H9 (cell line): ENCODE data around the gene PLEKHM3. TPM values are rescaled to one million over a fixed set of nuclear protein-coding genes. Genes with fewer than 3 reads are reported as not detected.

Experiments used
- DNase-seq: peaks from one replicate; pipeline ENCODE4 v3.0.0-alpha.2; 2017
- H2AFZ ChIP-seq: one replicate; pipeline ENCODE4 v1.6.1; 2013; ENCODE audit warnings: mild to moderate bottlenecking, low read length, control low read depth, moderate library complexity
- H2AK5ac ChIP-seq: 2 replicates; pipeline ENCODE4 v1.6.1; 2013; ENCODE audit warnings: low read length, control low read depth, mixed read lengths; ENCODE audit not compliant: insufficient read length
- H2BK120ac ChIP-seq: one replicate; pipeline ENCODE4 v1.6.1; 2013; ENCODE audit warnings: low read depth, mild to moderate bottlenecking, low read length, control low read depth, inconsistent platforms; ENCODE audit not compliant: poor library complexity, severe bottlenecking
- H2BK12ac ChIP-seq: 2 replicates; pipeline ENCODE4 v1.6.1; 2013; ENCODE audit warnings: low read length, control low read depth, mixed read lengths, low read depth; ENCODE audit not compliant: insufficient read length
- H2BK15ac ChIP-seq: 2 replicates; pipeline ENCODE4 v1.6.1; 2013; ENCODE audit warnings: low read depth, low read length, control low read depth
- H2BK20ac ChIP-seq: one replicate; pipeline ENCODE4 v1.6.1; 2013; ENCODE audit warnings: low read depth, mild to moderate bottlenecking, low read length, control low read depth, inconsistent platforms; ENCODE audit not compliant: poor library complexity, severe bottlenecking
- H2BK5ac ChIP-seq: 2 replicates; pipeline ENCODE4 v1.6.1; 2013; ENCODE audit warnings: low read length, control low read depth, mixed read lengths; ENCODE audit not compliant: insufficient read length
- H3K14ac ChIP-seq: 2 replicates; pipeline ENCODE4 v1.6.1; 2013; ENCODE audit warnings: low read length, control low read depth; ENCODE audit not compliant: insufficient read depth
- H3K18ac ChIP-seq: 2 replicates; pipeline ENCODE4 v1.6.1; 2013; ENCODE audit warnings: low read depth, mild to moderate bottlenecking, mixed read lengths, low read length, control low read depth; ENCODE audit not compliant: insufficient read length
- H3K23ac ChIP-seq: 2 replicates; pipeline ENCODE4 v1.6.1; 2013; ENCODE audit warnings: low read length, control low read depth, mixed read lengths, low read depth; ENCODE audit not compliant: insufficient read length
- H3K23me2 ChIP-seq: 2 replicates; pipeline ENCODE4 v1.6.1; 2013; ENCODE audit warnings: low read depth, mild to moderate bottlenecking, mixed read lengths, low read length, control low read depth; ENCODE audit not compliant: insufficient read length, poor library complexity, severe bottlenecking
- H3K27ac ChIP-seq: 2 replicates; pipeline ENCODE4 v1.5.1; 2013; ENCODE audit warnings: low read length, control low read depth, mixed read lengths, low read depth; ENCODE audit not compliant: insufficient read length
- H3K27me3 ChIP-seq: 2 replicates; pipeline ENCODE4 v1.6.1; 2013; ENCODE audit warnings: low read length, control low read depth, inconsistent platforms; ENCODE audit not compliant: insufficient read depth
- H3K4ac ChIP-seq: 2 replicates; pipeline ENCODE4 v1.6.1; 2013; ENCODE audit warnings: low read depth, mild to moderate bottlenecking, control low read depth, inconsistent platforms, low read length, moderate library complexity
- H3K4me1 ChIP-seq: 2 replicates; pipeline ENCODE4 v1.6.1; 2013; ENCODE audit warnings: low read length, control low read depth, inconsistent platforms; ENCODE audit not compliant: insufficient read depth
- H3K4me2 ChIP-seq: 2 replicates; pipeline ENCODE4 v1.6.1; 2013; ENCODE audit warnings: low read length, control low read depth, mixed read lengths; ENCODE audit not compliant: insufficient read length, insufficient read depth
- H3K56ac ChIP-seq: 2 replicates; pipeline ENCODE4 v1.6.1; 2013; ENCODE audit warnings: low read depth, mild to moderate bottlenecking, mixed read lengths, low read length, control low read depth; ENCODE audit not compliant: insufficient read length
- H3K79me1 ChIP-seq: 2 replicates; pipeline ENCODE4 v1.6.1; 2013; ENCODE audit warnings: low read depth, mild to moderate bottlenecking, moderate library complexity, low read length, control low read depth, inconsistent platforms; ENCODE audit not compliant: insufficient read depth, poor library complexity, severe bottlenecking
- H3K79me2 ChIP-seq: 2 replicates; pipeline ENCODE4 v1.6.1; 2013; ENCODE audit warnings: low read length, control low read depth, inconsistent platforms; ENCODE audit not compliant: insufficient read depth
- H3K9ac ChIP-seq: 2 replicates; pipeline ENCODE4 v1.6.1; 2013; ENCODE audit warnings: low read length, control low read depth, mixed read lengths; ENCODE audit not compliant: insufficient read length; ENCODE audit errors: extremely low read depth
- H3K9me3 ChIP-seq: one replicate; pipeline ENCODE4 v1.6.1; 2013; ENCODE audit warnings: low read depth, low read length, inconsistent platforms; ENCODE audit not compliant: control insufficient read depth
- H3T11ph ChIP-seq: one replicate; pipeline ENCODE4 v1.6.1; 2013; ENCODE audit warnings: mild to moderate bottlenecking, low read length, control low read depth, inconsistent platforms
- H4K20me1 ChIP-seq: one replicate; pipeline ENCODE4 v1.6.1; 2013; ENCODE audit not compliant: control insufficient read depth, insufficient read length, insufficient read depth
- H4K5ac ChIP-seq: 2 replicates; pipeline ENCODE4 v1.6.1; 2013; ENCODE audit warnings: low read depth, mild to moderate bottlenecking, mixed read lengths, low read length, control low read depth; ENCODE audit not compliant: insufficient read length
- H4K8ac ChIP-seq: replicated peaks from 2 replicates; pipeline ENCODE4 v1.6.1; 2013; ENCODE audit warnings: low read length, control low read depth, mixed read lengths, low read depth; ENCODE audit not compliant: insufficient read length
- H4K91ac ChIP-seq: 2 replicates; pipeline ENCODE4 v1.6.1; 2013; ENCODE audit warnings: low read depth, mild to moderate bottlenecking, moderate library complexity, mixed read lengths, low read length, control low read depth; ENCODE audit not compliant: insufficient read length
- H3K27ac Mint-ChIP-seq, 3 experiments: 2 replicates in 2 of 3; 3 replicates in 1 of 3; pipeline ENCODE4 v1.8.0; 2020 to 2021; ENCODE audit warnings: mixed read lengths in 3 of 3, mild to moderate bottlenecking in 1 of 3, moderate library complexity in 1 of 3
- H3K27me3 Mint-ChIP-seq: 2 replicates; pipeline ENCODE4 v1.8.0; 2021; ENCODE audit warnings: low read depth, mild to moderate bottlenecking, moderate library complexity, mixed read lengths
- H3K36me3 Mint-ChIP-seq, 3 experiments: 2 replicates in 2 of 3; 3 replicates in 1 of 3; pipeline ENCODE4 v1.8.0; 2020 to 2021; ENCODE audit warnings: low read depth in 3 of 3, mixed read lengths in 3 of 3; ENCODE audit not compliant: insufficient read depth in 1 of 3
- H3K4me1 Mint-ChIP-seq, 2 experiments: 2 replicates each; pipeline ENCODE4 v1.8.0; 2020; ENCODE audit warnings: mixed read lengths in 2 of 2
- H3K4me3 Mint-ChIP-seq, 2 experiments: 2 replicates in 1 of 2; 3 replicates in 1 of 2; pipeline ENCODE4 v1.8.0; 2020 to 2021; ENCODE audit warnings: mild to moderate bottlenecking in 2 of 2, mixed read lengths in 2 of 2, moderate library complexity in 1 of 2
- H3K9me3 Mint-ChIP-seq, 2 experiments: 2 replicates in 1 of 2; 3 replicates in 1 of 2; pipeline ENCODE4 v1.8.0; 2020; ENCODE audit warnings: mild to moderate bottlenecking in 2 of 2, mixed read lengths in 2 of 2, moderate library complexity in 1 of 2
- CTCF ChIP-seq: fragments of 200-600 bp; sonication (generic); conservative IDR thresholded peaks from 3 replicates; pipeline ENCODE4 v1.8.0; 2021; ENCODE audit warnings: antibody characterized with exemption, mild to moderate bottlenecking
- WGBS: extraction: QIAGEN DNeasy Blood & Tissue Kit; methylation state at CpG from one replicate; pipeline ENCODE4 v1.1.7; 2013; ENCODE audit warnings: missing lambda C conversion rate, low lambda C conversion rate, mixed read lengths; ENCODE audit not compliant: insufficient read length; ENCODE audit errors: extremely low coverage; 5-methylcytosine and 5-hydroxymethylcytosine counted together
- total RNA-seq: library from RNA; stranded (reverse); gene quantifications from 2 replicates; pipeline ENCODE4 v1.2.1, GENCODE V29; 2021

The PLEKHM3 gene
- total RNA-seq, 1 experiment from 2014 or later = 7.5 TPM

DNA sequence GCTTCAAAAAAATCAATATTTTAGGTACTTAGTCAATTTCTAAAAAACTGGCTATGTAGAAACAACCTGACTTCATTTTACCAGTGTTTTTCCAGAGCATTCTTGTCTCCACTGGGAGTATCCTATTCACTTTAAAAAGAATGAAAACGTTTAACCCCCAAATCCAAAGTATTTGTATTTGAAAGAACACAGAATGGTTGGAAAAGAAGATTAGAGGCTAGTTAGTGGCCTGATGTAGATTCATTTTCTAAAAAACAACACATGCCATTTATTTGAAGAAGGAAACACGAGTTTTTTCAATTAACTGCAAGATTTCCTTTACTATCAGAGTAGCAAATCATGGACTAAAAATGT, 74.6 kb downstream of the PLEKHM3 start:
- Histone ChIP-seq H3K18ac (no peak overlapping the region), H3K79me1 (no peaks in the 10 kb centered on the region), H4K20me1 (no peaks in the 10 kb centered on the region), H3K4me2 (peak overlapping the region; percentile 9), H2BK12ac (no peak overlapping the region), H3K23ac (no peak overlapping the region), H4K8ac (no peak overlapping the region), H3K14ac (no peak overlapping the region; the same call in 1 of the 2 replicates), H2AFZ (no peak overlapping the region), H3K23me2 (no peaks in the 10 kb centered on the region), H3K56ac (no peak overlapping the region), H4K5ac (no peak overlapping the region), H2BK120ac (no peak overlapping the region), H2AK5ac (no peak overlapping the region), H2BK20ac (no peak overlapping the region), H2BK5ac (no peak overlapping the region), H3K27ac (peak overlapping the region; percentile 57), H3K9ac (no peak overlapping the region), H3K79me2 (no peaks in the 10 kb centered on the region), H3K27me3 (no peaks in the 10 kb centered on the region), H3K4me1 (peaks cover 11% of the 10 kb centered on the region), H3K9me3 (no peaks in the 10 kb centered on the region), H4K91ac (no peak overlapping the region), H3T11ph (no peak overlapping the region), H3K4ac (no peak overlapping the region), H2BK15ac (no peak overlapping the region)
- Mint-ChIP-seq H3K4me1 (peaks cover 52 to 54% of the 10 kb centered on the region in 2 experiments), H3K27me3 (no peaks in the 10 kb centered on the region), H3K4me3 (peak overlapping the region in 1 of 2 experiments; percentile 6; a peak in 1 of 5 replicates), H3K36me3 (no peaks in the 10 kb centered on the region), H3K27ac (peak overlapping the region; percentile 77 to 82 (median 78); a peak in 5 of 7 replicates), H3K9me3 (no peaks in the 10 kb centered on the region)
- DNase-seq = no peak
- no peak for TF ChIP-seq CTCF
- no CpG with 5 or more reads among the region's 2 CpGs for WGBS
